Measurements from ENCODE around the gene CASP6.

DNA sequence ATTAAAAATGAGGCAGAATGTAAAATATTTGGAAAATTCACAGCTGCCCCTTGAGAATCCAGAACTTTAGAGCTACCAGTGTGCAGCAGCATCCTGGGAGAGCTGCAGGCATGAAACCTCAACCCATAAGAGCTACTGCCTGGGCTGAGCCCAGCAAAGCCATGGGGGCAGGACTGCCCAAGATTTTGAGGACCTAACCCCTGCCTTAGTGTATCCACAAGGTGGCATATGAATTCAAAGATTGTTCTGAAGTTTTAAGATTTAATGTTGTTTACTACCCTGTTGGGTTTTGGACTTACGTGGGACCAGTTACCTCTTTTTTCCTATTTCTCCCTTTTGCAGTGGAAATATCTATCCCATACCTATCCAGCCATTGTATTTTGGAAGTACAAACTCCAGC, 26.4 kb downstream of the CASP6 start:
- TF ChIP-seq, protein P1, sequence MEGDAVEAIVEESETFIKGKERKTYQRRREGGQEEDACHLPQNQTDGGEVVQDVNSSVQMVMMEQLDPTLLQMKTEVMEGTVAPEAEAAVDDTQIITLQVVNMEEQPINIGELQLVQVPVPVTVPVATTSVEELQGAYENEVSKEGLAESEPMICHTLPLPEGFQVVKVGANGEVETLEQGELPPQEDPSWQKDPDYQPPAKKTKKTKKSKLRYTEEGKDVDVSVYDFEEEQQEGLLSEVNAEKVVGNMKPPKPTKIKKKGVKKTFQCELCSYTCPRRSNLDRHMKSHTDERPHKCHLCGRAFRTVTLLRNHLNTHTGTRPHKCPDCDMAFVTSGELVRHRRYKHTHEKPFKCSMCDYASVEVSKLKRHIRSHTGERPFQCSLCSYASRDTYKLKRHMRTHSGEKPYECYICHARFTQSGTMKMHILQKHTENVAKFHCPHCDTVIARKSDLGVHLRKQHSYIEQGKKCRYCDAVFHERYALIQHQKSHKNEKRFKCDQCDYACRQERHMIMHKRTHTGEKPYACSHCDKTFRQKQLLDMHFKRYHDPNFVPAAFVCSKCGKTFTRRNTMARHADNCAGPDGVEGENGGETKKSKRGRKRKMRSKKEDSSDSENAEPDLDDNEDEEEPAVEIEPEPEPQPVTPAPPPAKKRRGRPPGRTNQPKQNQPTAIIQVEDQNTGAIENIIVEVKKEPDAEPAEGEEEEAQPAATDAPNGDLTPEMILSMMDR (IDR thresholded peaks at IDR 0.05), result no peak
- TF ChIP-seq EZH2 (IDR thresholded peaks at IDR 0.05; ENCODE audit: borderline replicate concordance, insufficient read depth, low read depth, low read length, poor library complexity, severe bottlenecking), result no peak
